K562 (cell line): ENCODE measurements around the gene AMFR. TPM values are rescaled to one million over a fixed set of nuclear protein-coding genes. Genes with fewer than 3 reads are reported as not detected.
A peak's percentile ranks its signal among the peaks of the same experiment; 100 is the strongest.

Source experiments
- ATF7 ChIP-seq: fragments of 450-650 bp; IDR thresholded peaks from 2 replicates; pipeline ENCODE4 v1.7.1; 2014; ENCODE audit warnings: mild to moderate bottlenecking, moderate library complexity
- CHCHD3 ChIP-seq: fragments of 250-450 bp; sonication (Bioruptor Pico); IDR thresholded peaks from 2 replicates; pipeline ENCODE4 v2.1.2; 2022; ENCODE audit warnings: mild to moderate bottlenecking
- COPS2 ChIP-seq: fragments of 450-650 bp; conservative IDR thresholded peaks from 2 replicates; pipeline ENCODE4 v1.6.1; 2016; ENCODE audit warnings: mild to moderate bottlenecking, moderate library complexity
- EP300 ChIP-seq: IDR thresholded peaks from 2 replicates; pipeline ENCODE4 v1.6.1; 2012; ENCODE audit warnings: low read length, improper control_type of control experiment
- FOXJ2 ChIP-seq: fragments of 200-800 bp; sonication (Bioruptor generic); IDR thresholded peaks from 2 replicates; pipeline ENCODE4 v1.6.1; 2016; ENCODE audit warnings: missing genetic modification characterization, missing compliant biosample characterization
- HDAC8 ChIP-seq: fragments of 450-650 bp; IDR thresholded peaks from 2 replicates; pipeline ENCODE4 v1.6.1; 2016; ENCODE audit warnings: mild to moderate bottlenecking, missing genetic modification characterization, moderate library complexity, missing compliant biosample characterization
- MTA2 ChIP-seq: fragments of 450-650 bp; IDR thresholded peaks from 2 replicates; pipeline ENCODE4 v1.6.1; 2016; ENCODE audit warnings: low read depth
- NFIC ChIP-seq: fragments of 450-650 bp; IDR thresholded peaks from 2 replicates; pipeline ENCODE4 v1.6.1; 2017; ENCODE audit warnings: mild to moderate bottlenecking, inconsistent platforms
- PHF20 ChIP-seq: fragments of 450-650 bp; IDR thresholded peaks from 2 replicates; pipeline ENCODE4 v1.6.1; 2018; ENCODE audit not compliant: partially characterized antibody
- POLR2AphosphoS2 ChIP-seq: IDR thresholded peaks from 2 replicates; pipeline ENCODE4 v1.6.1; 2012; ENCODE audit warnings: low read length, improper control_type of control experiment
- POLR2G ChIP-seq: fragments of 200-400 bp; formaldehyde crosslinking; IDR thresholded peaks from 2 replicates; pipeline ENCODE4 v1.6.1; 2017; ENCODE audit warnings: low read depth, mild to moderate bottlenecking, antibody characterized with exemption, low read length, moderate library complexity
- PTBP1 ChIP-seq: fragments of 200-400 bp; formaldehyde crosslinking; IDR thresholded peaks from 2 replicates; pipeline ENCODE4 v1.6.1; 2017; ENCODE audit warnings: low read depth, low read length
- RBBP5 ChIP-seq: fragments of 200-600 bp; sonication (generic); IDR thresholded peaks from 2 replicates; pipeline ENCODE4 v1.6.1; 2012; ENCODE audit warnings: borderline replicate concordance, mild to moderate bottlenecking, low read length, control low read depth, inconsistent platforms; ENCODE audit not compliant: insufficient read depth, poor library complexity, severe bottlenecking
- RBM39 ChIP-seq: fragments of 200-400 bp; formaldehyde crosslinking; optimal IDR thresholded peaks from 2 replicates; pipeline ENCODE3; 2018; ENCODE audit warnings: low read depth, low read length
- RHOXF2B ChIP-seq: fragments of 250-450 bp; sonication (Bioruptor Pico); conservative IDR thresholded peaks from 2 replicates; pipeline ENCODE4 v1.5.1; 2021
- SIX5 ChIP-seq, 2 experiments: IDR thresholded peaks; 2 replicates each; pipeline ENCODE4 v1.6.1; 2011; ENCODE audit warnings: low read length in 2 of 2, borderline replicate concordance in 1 of 2, low read depth in 1 of 2, mild to moderate bottlenecking in 1 of 2, moderate library complexity in 1 of 2; ENCODE audit not compliant: insufficient read depth in 1 of 2
- SMARCA4 ChIP-seq: fragments of 450-650 bp; IDR thresholded peaks from 2 replicates; pipeline ENCODE4 v1.6.1; 2016
- SREBF1 ChIP-seq: fragments of 150-350 bp; IDR thresholded peaks from 2 replicates; pipeline ENCODE4 v1.6.1; 2014; ENCODE audit warnings: antibody characterized with exemption, low read depth, low read length, borderline replicate concordance
- ZBTB7A ChIP-seq: IDR thresholded peaks from 2 replicates; pipeline ENCODE4 v1.6.1; 2011; ENCODE audit warnings: low read depth, mild to moderate bottlenecking, low read length, moderate library complexity, borderline replicate concordance; ENCODE audit not compliant: control insufficient read depth
- ZFP91 ChIP-seq: sonication (generic); formaldehyde crosslinking; IDR thresholded peaks from 2 replicates; pipeline ENCODE4 v1.8.0; 2022; ENCODE audit warnings: mild to moderate bottlenecking, missing genetic modification reagents
- ZMIZ1 ChIP-seq, 2 experiments: fragments of 150-350 bp in 1 of 2; IDR thresholded peaks; 2 replicates each; pipeline ENCODE4 v1.6.1; 2012 to 2016; ENCODE audit warnings: low read depth in 2 of 2, low read length in 2 of 2, mild to moderate bottlenecking in 1 of 2, moderate library complexity in 1 of 2
- ZNF140 ChIP-seq: fragments of 250-450 bp; sonication (Bioruptor Pico); IDR thresholded peaks from 2 replicates; pipeline ENCODE4 v1.8.0; 2021; ENCODE audit warnings: moderate library complexity, mild to moderate bottlenecking, inconsistent platforms
- ZNF507 ChIP-seq: conservative IDR thresholded peaks from 2 replicates; pipeline ENCODE4 v1.6.1; 2017; ENCODE audit warnings: missing genetic modification characterization, missing compliant biosample characterization
- polyA plus RNA-seq, 8 experiments: library from polyadenylated mRNA; depleted of rRNA in 4 of 8; stranded (reverse) in 5 of 8; unstranded in 3 of 8; fragments of >200 nt; fragmentation: Nextera tagmentation in 2 of 8; fragmentation: Illumina TruSeq in 1 of 8; extraction: Ambion mirVana in 2 of 8; extraction: Trizol in 1 of 8; gene quantifications; 2 replicates each; pipeline versions ENCODE4 v1.2.1 to v1.2.3, GENCODE V29; 2011 to 2014; ENCODE audit warnings: inconsistent platforms in 1 of 8, missing spikeins in 1 of 8
- total RNA-seq, 7 experiments: library from RNA; depleted of rRNA in 6 of 7; stranded (reverse); fragments of >200 nt in 6 of 7; fragmentation: Illumina TruSeq in 2 of 7; extraction: Trizol in 2 of 7; gene quantifications; 2 replicates each; pipeline versions ENCODE4 v1.2.1 to v1.2.3, GENCODE V29; 2011 to 2021; ENCODE audit warnings: low replicate concordance in 1 of 7

Gene AMFR
- total and polyA plus RNA-seq, 9 of the 15 experiments (the other 6 are each of a cell fraction or from before 2014, with no cell fraction given): 15.6 to 113 (median 58.4) TPM

- TF ChIP-seq FOXJ2 (no peak), CHCHD3 (CRISPR knock-in tag) (no peak), SMARCA4 (no peak; the same call in none of the 2 replicates), NFIC (no peak), ZNF140 (CRISPR knock-in tag) (no peak), HDAC8 (no peak), RBBP5 (peak; percentile 61), ATF7 (no peak), MTA2 (no peak), ZMIZ1 (IDR thresholded peaks at IDR 0.05; ENCODE audit: low read depth in 2 of 2, low read length in 2 of 2) (no peak), ZFP91 (CRISPR knock-in tag) (no peak), RBM39 (no peak), POLR2AphosphoS2 (no peak), ZBTB7A (no peak; the same call in 1 of the 2 replicates), RHOXF2B (CRISPR knock-in tag) (no peak), ZNF507 (tag) (no peak), EP300 (no peak), POLR2G (peak; percentile 54), SREBF1 (no peak), PHF20 (no peak), PTBP1 (no peak), COPS2 (no peak), SIX5 (IDR thresholded peaks at IDR 0.05; ENCODE audit: borderline replicate concordance in 1 of 2, insufficient read depth in 1 of 2, low read depth in 1 of 2, low read length in 2 of 2) (no peak)
Observed at GRCh38 chr16:56356276-56357240, 68.8 kb downstream of the AMFR start (continued).
